Caco-2 (cell line): ENCODE measurements around the gene CTU1. TPM values are rescaled to one million over a fixed set of nuclear protein-coding genes. Genes with fewer than 3 reads are reported as not detected.

ENCODE experiments used
- BruUV-seq: library from RNA; stranded (reverse); fragments of 400-500 nt; replicated peaks from 2 replicates; lab custom pipeline; 2021; lab: Mats Ljungman, UMichigan
- CTCF ChIA-PET: fragments of 300-600 bp; sonication (Branson Sonifier 250); formaldehyde crosslinking; loops from one replicate; lab custom pipeline; 2022; ENCODE audit warnings: antibody characterized with exemption; lab: Charles Lee
- POLR2A ChIA-PET: fragments of 300-600 bp; sonication (Branson Sonifier 250); formaldehyde crosslinking; loops from one replicate; lab custom pipeline; 2022; ENCODE audit warnings: antibody characterized with exemption; lab: Charles Lee
- DNase-seq, 2 experiments: peaks; one replicate each; pipeline versions ENCODE4 v3.0.0 to v3.0.0-alpha.2; 2020 to 2022
- H3K27me3 ChIP-seq: replicated peaks from 2 replicates; pipeline ENCODE4 v1.6.0; 2011; ENCODE audit warnings: low read length; ENCODE audit not compliant: control insufficient read depth, insufficient read depth
- H3K36me3 ChIP-seq: 2 replicates; pipeline ENCODE4 v1.5.1; 2011; ENCODE audit warnings: low read length; ENCODE audit not compliant: control insufficient read depth, insufficient read depth
- H3K4me1 ChIP-seq: fragments of 250-450 bp; sonication (Bioruptor Pico); 2 replicates; pipeline ENCODE4 v1.5.1; 2020; ENCODE audit warnings: mild to moderate bottlenecking
- H3K4me3 ChIP-seq: 2 replicates; pipeline ENCODE4 v1.5.1; 2011; ENCODE audit warnings: low read depth, mild to moderate bottlenecking, control low read depth, low read length
- H3K9me3 ChIP-seq: fragments of 250-450 bp; sonication (Bioruptor Pico); 2 replicates; pipeline ENCODE4 v1.5.1; 2020; ENCODE audit warnings: mild to moderate bottlenecking, moderate library complexity
- H3K27ac Mint-ChIP-seq: one replicate; pipeline ENCODE4 v1.8.0; 2022; ENCODE audit warnings: mixed read lengths; ENCODE audit not compliant: unreplicated experiment
- H3K27me3 Mint-ChIP-seq: one replicate; pipeline ENCODE4 v1.8.0; 2022; ENCODE audit warnings: mixed read lengths; ENCODE audit not compliant: insufficient read depth, unreplicated experiment
- H3K36me3 Mint-ChIP-seq: one replicate; pipeline ENCODE4 v1.8.0; 2022; ENCODE audit warnings: mild to moderate bottlenecking, mixed read lengths; ENCODE audit not compliant: insufficient read depth, unreplicated experiment
- H3K4me1 Mint-ChIP-seq: one replicate; pipeline ENCODE4 v1.8.0; 2022; ENCODE audit warnings: low read depth, mixed read lengths; ENCODE audit not compliant: unreplicated experiment
- H3K4me3 Mint-ChIP-seq: one replicate; pipeline ENCODE4 v1.8.0; 2022; ENCODE audit warnings: mild to moderate bottlenecking, moderate library complexity, mixed read lengths; ENCODE audit not compliant: unreplicated experiment
- H3K9me3 Mint-ChIP-seq: one replicate; pipeline ENCODE4 v1.8.0; 2022; ENCODE audit warnings: mixed read lengths; ENCODE audit not compliant: unreplicated experiment
- intact Hi-C: fragments of 100-400 bp; cut with micrococcal nuclease; formaldehyde crosslinking; loops from one replicate; pipeline ENCODE4 v1.10.0; 2022; ENCODE audit not compliant: unreplicated experiment
- total RNA-seq: library from RNA; stranded (reverse); gene quantifications from 2 replicates; pipeline ENCODE4 v1.2.3, GENCODE V29; 2022
- TF ChIP-seq, protein P1 (sequence below), 2 experiments: fragments of 200-600 bp in 1 of 2; IDR thresholded peaks; 1 replicate in 1 of 2; 2 replicates in 1 of 2; pipeline versions ENCODE4 v1.5.1 to v1.8.0; 2011 to 2022; ENCODE audit warnings: antibody characterized with exemption in 1 of 2, control low read depth in 1 of 2, inconsistent platforms in 1 of 2, low read depth in 1 of 2, low read length in 1 of 2, mild to moderate bottlenecking in 1 of 2, moderate library complexity in 1 of 2; ENCODE audit not compliant: insufficient read depth in 1 of 2, severe bottlenecking in 1 of 2, unreplicated experiment in 1 of 2

Gene CTU1
- total RNA-seq, 1 experiment from 2014 or later: 8.1 TPM

DNA sequence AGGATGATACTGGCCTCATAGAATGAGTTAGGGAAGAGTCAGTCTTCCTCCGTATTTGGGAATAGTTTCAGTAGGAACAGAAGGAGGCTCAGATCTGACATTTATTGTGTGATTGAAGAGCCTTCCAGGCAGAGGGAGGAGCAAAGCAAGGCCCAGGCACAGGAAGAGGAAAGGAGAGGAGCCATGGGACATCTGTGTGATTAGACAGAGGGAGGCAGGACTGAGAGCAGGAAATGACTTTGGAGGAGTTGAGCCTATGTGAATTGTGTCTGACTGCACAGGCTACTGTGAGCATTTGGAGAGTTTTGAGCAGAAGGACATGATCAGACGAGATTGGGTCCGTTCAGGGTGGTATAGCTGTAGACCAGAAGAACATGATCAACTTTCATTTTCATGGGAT lies 42.4 kb upstream of the CTU1 start:
- Mint-ChIP-seq H3K27me3 (peaks cover 24% of the 10 kb centered on the region), H3K27ac (no peak overlapping the region), H3K4me3 (no peak overlapping the region), H3K4me1 (no peaks in the 10 kb centered on the region), H3K36me3 (no peaks in the 10 kb centered on the region), H3K9me3 (peaks cover 10% of the 10 kb centered on the region)
- TF ChIP-seq, protein P1, sequence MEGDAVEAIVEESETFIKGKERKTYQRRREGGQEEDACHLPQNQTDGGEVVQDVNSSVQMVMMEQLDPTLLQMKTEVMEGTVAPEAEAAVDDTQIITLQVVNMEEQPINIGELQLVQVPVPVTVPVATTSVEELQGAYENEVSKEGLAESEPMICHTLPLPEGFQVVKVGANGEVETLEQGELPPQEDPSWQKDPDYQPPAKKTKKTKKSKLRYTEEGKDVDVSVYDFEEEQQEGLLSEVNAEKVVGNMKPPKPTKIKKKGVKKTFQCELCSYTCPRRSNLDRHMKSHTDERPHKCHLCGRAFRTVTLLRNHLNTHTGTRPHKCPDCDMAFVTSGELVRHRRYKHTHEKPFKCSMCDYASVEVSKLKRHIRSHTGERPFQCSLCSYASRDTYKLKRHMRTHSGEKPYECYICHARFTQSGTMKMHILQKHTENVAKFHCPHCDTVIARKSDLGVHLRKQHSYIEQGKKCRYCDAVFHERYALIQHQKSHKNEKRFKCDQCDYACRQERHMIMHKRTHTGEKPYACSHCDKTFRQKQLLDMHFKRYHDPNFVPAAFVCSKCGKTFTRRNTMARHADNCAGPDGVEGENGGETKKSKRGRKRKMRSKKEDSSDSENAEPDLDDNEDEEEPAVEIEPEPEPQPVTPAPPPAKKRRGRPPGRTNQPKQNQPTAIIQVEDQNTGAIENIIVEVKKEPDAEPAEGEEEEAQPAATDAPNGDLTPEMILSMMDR (IDR thresholded peaks at IDR 0.05; ENCODE audit: insufficient read depth in 1 of 2, low read depth in 1 of 2, low read length in 1 of 2, severe bottlenecking in 1 of 2, unreplicated experiment in 1 of 2): no peak
- Histone ChIP-seq H3K4me1 (no peaks in the 10 kb centered on the region), H3K36me3 (no peaks in the 10 kb centered on the region), H3K27me3 (no peaks in the 10 kb centered on the region), H3K9me3 (no peaks in the 10 kb centered on the region), H3K4me3 (no peak overlapping the region)
- intact Hi-C loops: no loop called here
- DNase-seq: no peak
- CTCF ChIA-PET: no interaction called here
- no TSS peak for BruUV-seq
- POLR2A ChIA-PET: no interaction called here

DNA sequence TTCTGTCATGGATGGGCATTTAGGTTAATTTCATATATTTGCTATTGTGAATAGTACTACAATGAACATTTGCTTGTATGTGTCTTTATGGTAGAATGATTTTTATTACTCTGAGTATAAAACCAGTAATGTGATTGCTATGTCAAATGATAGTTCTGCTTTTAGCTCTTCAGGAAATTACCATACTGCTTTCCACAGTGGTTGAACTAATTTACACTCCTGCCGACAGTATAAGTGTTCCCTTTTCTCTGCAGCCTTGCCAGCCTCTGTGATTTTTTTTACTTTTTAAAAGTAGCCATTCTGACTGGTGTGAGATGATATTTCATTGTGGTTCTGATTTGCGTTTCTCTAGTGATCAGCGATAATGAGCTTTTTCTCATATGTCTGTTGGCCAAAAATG lies 40.4 kb upstream of the CTU1 start:
- H3K9me3 Mint-ChIP-seq: peaks cover 10% of the 10 kb centered on the region
- DNase-seq: no peak
- Histone ChIP-seq H3K4me1 (no peaks in the 10 kb centered on the region), H3K9me3 (no peaks in the 10 kb centered on the region), H3K27me3 (no peaks in the 10 kb centered on the region), H3K36me3 (no peaks in the 10 kb centered on the region), H3K4me3 (no peak overlapping the region)
- H3K27me3 Mint-ChIP-seq: peaks cover 26% of the 10 kb centered on the region
- no TSS peak for BruUV-seq
- H3K4me3 Mint-ChIP-seq: no peak overlapping the region
- no peak overlapping the region for H3K27ac Mint-ChIP-seq
- ChIA-PET CTCF (no interaction called here), POLR2A (no interaction called here)
- intact Hi-C loops: no loop called here
- TF ChIP-seq, protein P1 (IDR thresholded peaks at IDR 0.05; ENCODE audit: insufficient read depth in 1 of 2, low read depth in 1 of 2, low read length in 1 of 2, severe bottlenecking in 1 of 2, unreplicated experiment in 1 of 2): no peak
- no peaks in the 10 kb centered on the region for H3K36me3 Mint-ChIP-seq
- no peaks in the 10 kb centered on the region for H3K4me1 Mint-ChIP-seq

DNA sequence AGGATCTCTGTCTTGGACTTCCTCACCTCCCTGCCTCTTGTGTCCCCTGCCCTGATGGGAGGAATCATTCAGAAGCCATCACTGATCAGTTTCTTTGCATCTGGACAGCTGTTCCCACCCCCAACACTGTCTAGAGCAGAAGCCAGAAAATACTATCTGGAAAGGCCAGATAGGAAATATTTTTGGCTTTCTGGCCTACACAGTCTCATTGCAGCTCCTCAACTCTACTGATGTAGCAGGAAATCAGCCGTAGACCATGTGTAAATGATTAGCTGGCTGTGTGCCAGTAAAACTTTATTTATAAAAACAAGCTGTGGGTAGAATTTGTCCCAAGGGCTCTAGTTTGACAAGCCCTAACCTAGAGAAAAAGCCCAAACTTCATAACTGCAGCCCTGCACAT lies 39.5 kb upstream of the CTU1 start:
- CTCF ChIA-PET: interaction anchor here (0.6 kb wide), 1 partner anchor 1366 kb away, joined by 3 read pairs; no protein-coding TSS in a partner anchor
- Mint-ChIP-seq H3K27ac (no peak overlapping the region), H3K4me1 (no peaks in the 10 kb centered on the region), H3K9me3 (peaks cover 10% of the 10 kb centered on the region), H3K36me3 (no peaks in the 10 kb centered on the region), H3K27me3 (peaks cover 20% of the 10 kb centered on the region), H3K4me3 (no peak overlapping the region)
- no peak for DNase-seq
- TF ChIP-seq, protein P1 (IDR thresholded peaks at IDR 0.05; ENCODE audit: insufficient read depth in 1 of 2, low read depth in 1 of 2, low read length in 1 of 2, severe bottlenecking in 1 of 2, unreplicated experiment in 1 of 2): no peak
- POLR2A ChIA-PET: no interaction called here
- Histone ChIP-seq H3K36me3 (no peaks in the 10 kb centered on the region), H3K27me3 (no peaks in the 10 kb centered on the region), H3K4me1 (no peaks in the 10 kb centered on the region), H3K9me3 (no peaks in the 10 kb centered on the region), H3K4me3 (no peak overlapping the region)
- intact Hi-C loops: no loop called here
- no TSS peak for BruUV-seq
